Measurements from ENCODE around the gene TINAGL1.

Gene TINAGL1

GRCh38 chr1:31569596-31570173 lies 6.6 kb upstream of the TINAGL1 start:
- DNase-seq: no peak

DNA sequence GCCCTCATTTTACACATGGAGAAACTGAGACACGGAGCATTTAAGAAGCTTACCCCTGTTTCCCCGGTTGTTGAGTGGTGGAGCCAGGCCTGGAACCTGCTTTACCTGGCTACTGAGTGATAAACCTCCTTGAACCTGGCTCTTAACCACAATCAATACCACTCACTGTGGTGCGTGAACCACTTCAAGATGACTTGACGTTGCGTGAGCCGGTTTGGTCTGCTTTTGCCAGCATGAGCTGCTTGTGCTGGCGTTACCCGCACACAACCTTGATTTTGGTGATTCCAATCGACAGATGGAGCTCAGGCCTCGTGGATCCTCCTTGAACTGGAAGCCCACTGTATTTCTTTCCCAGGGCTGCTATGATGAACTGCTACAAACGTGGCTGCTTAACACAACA lies 6.1 kb upstream of the TINAGL1 start:
- DNase-seq: no peak

DNA sequence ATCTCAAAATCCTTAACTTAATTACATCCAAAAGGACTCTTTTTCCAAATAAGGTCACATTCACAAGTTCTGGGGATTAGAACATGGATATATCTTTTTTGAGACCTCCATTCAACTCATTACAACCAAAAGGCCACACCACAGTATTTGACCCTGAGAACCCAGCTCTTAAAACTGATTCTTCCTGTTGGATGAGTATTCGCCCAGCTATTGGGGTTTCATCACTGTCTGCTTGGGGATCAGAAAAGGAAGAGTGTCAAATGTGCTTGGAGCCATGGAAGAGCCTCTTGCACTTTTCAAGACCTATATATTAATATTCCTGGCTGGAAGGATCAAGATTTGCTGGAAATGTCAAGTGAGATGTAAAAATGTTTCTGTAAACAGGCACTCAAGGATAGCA lies 5.4 kb upstream of the TINAGL1 start:
- no peak for DNase-seq

GRCh38 chr1:31571340-31572295 lies 4.7 kb upstream of the TINAGL1 start:
- no peak for DNase-seq

DNA sequence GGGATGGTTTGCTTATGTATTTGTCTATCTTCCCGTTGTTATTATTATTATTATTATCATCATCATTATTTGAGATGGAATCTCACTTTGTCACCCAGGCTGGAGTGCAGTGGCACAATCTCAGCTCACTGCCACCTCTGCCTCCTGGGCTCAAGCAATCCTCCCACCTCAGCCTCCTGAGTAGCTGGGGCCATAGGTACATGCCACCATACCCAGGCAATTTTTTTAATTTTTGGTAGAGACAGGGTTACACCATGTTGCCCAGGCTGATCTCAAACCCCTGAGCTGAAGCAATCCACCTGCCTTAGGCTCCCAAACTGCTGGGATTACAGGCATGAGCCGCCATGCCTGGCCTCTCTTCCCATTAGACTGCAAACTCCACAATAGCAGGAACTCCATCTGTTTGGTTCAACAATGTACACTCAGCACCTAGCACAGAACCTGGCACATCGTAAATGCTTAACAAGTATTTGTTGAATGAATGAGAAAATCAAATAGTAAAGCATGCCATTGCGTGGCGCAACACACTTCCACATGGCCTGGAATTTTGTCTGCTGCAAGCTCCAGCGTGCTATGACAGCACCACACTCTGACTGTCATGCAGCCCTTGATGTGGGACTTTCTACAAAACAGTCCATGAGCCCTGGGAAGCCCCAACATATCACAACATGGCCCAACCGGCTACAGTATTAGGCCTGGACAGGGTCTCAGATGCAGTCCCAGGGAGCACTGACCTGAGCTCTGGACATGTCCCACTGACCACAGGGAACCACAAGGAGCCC lies 3.8 kb upstream of the TINAGL1 start:
- DNase-seq: no peak

- DNase-seq: no peak
Observed at GRCh38 chr1:31573261-31573660, 3.1 kb upstream of the TINAGL1 start.

GRCh38 chr1:31574749-31575368 lies 1.5 kb upstream of the TINAGL1 start:
- DNase-seq: no peak

GRCh38 chr1:31575369-31576140 lies 760 bp upstream of the TINAGL1 start:
- DNase-seq: no peak

DNA sequence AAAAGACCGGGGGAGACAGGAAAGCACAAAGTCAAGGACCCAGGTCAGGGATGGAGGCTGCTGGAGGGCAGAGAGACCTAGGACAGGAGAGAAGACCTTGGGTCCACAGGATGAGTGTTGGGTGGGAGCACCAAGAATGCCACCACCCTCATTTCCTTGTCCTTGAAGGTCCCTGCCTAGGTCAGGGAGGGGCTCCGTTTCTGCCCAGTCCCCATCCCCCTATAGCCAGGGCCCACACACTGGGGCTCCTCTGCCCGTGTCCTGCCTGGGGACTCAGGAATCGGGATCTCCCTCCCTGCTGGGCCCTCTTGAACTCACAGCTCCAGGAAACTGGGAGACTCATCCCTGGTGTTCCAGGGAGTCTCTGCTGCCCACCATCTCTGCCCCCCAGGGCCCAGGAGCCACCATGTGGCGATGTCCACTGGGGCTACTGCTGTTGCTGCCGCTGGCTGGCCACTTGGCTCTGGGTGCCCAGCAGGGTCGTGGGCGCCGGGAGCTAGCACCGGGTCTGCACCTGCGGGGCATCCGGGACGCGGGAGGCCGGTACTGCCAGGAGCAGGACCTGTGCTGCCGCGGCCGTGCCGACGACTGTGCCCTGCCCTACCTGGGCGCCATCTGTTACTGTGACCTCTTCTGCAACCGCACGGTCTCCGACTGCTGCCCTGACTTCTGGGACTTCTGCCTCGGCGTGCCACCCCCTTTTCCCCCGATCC lies 584 bp downstream of the TINAGL1 start:
- DNase-seq: no peak

- no peak for DNase-seq
Observed at GRCh38 chr1:31577515-31578192, 1.3 kb downstream of the TINAGL1 start.

GRCh38 chr1:31579374-31579773 lies 3.1 kb downstream of the TINAGL1 start:
- DNase-seq: no peak

DNA sequence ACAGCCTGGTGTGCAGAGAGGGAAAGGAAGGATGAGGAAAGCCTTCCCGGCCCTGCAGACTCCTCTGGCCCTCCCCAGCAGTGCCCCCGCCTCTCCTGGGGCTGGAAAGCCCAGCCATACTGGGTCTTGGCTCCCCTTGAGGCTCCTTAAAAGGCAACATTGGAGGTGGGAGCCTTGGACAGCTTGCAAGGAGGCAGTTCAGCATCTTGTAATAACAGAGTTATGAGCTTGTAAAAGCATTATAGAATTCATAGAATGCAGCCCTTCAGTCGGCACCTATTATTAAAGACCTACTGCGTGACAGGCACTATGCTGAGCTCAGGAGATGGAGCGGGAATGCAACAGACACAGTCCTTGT lies 4.2 kb downstream of the TINAGL1 start:
- no peak for DNase-seq

GRCh38 chr1:31580891-31581603 lies 4.7 kb downstream of the TINAGL1 start:
- DNase-seq: no peak

GRCh38 chr1:31581821-31582810 lies 5.8 kb downstream of the TINAGL1 start:
- DNase-seq: no peak

DNA sequence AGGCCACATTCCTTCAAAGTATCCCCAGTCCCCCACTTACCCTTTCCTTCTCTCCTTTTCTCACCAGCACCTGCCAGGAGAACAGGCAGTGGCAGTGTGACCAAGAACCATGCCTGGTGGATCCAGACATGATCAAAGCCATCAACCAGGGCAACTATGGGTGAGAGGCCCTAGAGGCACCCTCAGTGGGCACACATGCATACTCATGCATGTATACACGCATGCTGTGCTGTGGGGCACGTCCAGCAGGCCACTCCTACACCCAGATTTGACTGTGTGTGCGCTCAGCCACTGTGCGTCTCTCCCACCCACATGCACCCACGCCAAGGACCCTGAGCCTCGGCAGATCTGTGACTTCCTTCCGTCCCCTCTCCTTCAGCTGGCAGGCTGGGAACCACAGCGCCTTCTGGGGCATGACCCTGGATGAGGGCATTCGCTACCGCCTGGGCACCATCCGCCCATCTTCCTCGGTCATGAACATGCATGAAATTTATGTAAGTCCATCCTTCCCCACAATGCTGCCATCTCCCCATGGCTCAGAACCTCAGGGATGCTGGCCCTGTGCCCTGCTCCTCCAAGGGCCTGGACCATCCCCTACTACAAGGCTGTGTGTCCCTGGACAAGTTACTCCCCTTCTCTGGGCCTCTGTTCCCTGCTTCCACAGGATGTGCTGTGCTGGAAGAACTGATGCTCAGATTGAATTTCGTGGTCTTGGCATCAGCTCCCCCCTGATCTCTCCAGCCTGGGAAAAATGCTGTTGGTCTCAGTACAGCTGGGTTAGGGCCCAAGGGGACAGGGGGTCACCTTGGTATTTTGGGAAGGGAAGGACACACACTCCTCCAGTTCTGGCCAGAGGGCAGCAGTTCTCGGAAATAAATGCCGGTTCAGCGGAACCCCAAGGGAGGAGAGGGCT lies 7.0 kb downstream of the TINAGL1 start:
- no peak for DNase-seq

DNA sequence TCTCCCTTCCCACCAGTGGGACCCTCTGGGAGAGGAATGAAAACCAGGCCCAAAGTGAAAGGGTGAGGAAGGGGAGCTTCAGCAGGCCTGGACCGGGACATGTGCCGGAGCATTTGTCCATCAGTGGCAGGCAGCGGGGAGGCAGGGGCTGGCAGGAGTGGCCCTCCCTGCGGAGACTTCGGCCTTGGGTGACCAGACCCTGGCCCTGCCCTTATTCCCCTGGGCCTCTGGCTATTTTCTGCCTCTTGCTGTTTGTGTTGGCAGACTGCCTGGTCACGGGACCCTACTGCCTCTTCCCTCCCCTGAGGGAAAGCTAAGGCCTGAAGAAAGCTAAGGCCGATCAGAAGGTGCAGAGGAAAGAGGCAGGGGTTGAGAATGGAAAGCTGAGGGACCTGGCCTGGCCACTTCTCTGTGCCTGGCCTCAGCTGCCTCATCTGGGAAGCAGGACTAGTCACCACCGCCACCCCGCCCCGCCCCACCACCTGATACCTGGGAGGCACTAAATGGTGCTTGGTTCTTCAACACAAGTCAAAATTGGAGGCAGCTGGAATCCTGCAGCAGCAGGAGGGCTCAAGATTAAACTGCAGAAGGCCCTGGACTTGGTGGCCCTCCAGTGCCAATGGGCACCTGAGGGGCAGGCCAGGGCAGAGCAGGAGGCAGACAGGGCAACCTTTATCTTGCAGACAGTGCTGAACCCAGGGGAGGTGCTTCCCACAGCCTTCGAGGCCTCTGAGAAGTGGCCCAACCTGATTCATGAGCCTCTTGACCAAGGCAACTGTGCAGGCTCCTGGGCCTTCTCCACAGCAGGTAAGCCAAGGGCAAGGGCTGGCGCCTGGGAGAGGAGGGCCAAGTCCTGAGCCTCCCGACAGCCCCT lies 7.9 kb downstream of the TINAGL1 start:
- no peak for DNase-seq
